HepG2 (cell line): ENCODE results near the gene CFAP43. TPM values are rescaled to one million over a fixed set of nuclear protein-coding genes. Genes with fewer than 3 reads are reported as not detected.

ENCODE experiments used
- AKAP8 ChIP-seq: sonication (generic); formaldehyde crosslinking; IDR thresholded peaks from 2 replicates; pipeline ENCODE4 v1.5.1; 2020; ENCODE audit warnings: mild to moderate bottlenecking, missing genetic modification reagents
- ARID4A ChIP-seq: sonication (generic); formaldehyde crosslinking; IDR thresholded peaks from 2 replicates; pipeline ENCODE4 v1.5.0; 2020; ENCODE audit warnings: mild to moderate bottlenecking, missing genetic modification reagents, borderline replicate concordance
- ATF1 ChIP-seq: IDR thresholded peaks from 2 replicates; pipeline ENCODE4 v1.6.1; 2016; ENCODE audit warnings: mild to moderate bottlenecking, control low read depth
- ATF5 ChIP-seq: sonication (generic); formaldehyde crosslinking; IDR thresholded peaks from 2 replicates; pipeline ENCODE4 v1.4.0; 2020; ENCODE audit warnings: mild to moderate bottlenecking, low read depth, missing genetic modification reagents
- GATAD2A ChIP-seq: IDR thresholded peaks from 2 replicates; pipeline ENCODE4 v1.6.1; 2016
- IRF9 ChIP-seq: sonication (generic); formaldehyde crosslinking; IDR thresholded peaks from 2 replicates; pipeline ENCODE4 v1.8.0; 2022; ENCODE audit warnings: missing genetic modification reagents, mild to moderate bottlenecking, borderline replicate concordance
- POLR2G ChIP-seq: fragments of 200-400 bp; formaldehyde crosslinking; IDR thresholded peaks from 2 replicates; pipeline ENCODE4 v1.6.1; 2018; ENCODE audit warnings: mild to moderate bottlenecking, low read depth, low read length, moderate library complexity
- RCOR2 ChIP-seq: IDR thresholded peaks from 2 replicates; pipeline ENCODE4 v1.6.1; 2016; ENCODE audit warnings: missing biosample characterization, missing genetic modification reagents
- STAG1 ChIP-seq: sonication (generic); formaldehyde crosslinking; IDR thresholded peaks from 2 replicates; pipeline ENCODE4 v1.4.0; 2020; ENCODE audit warnings: missing genetic modification reagents
- STAT5B ChIP-seq: sonication (generic); formaldehyde crosslinking; IDR thresholded peaks from 2 replicates; pipeline ENCODE4 v1.4.0; 2020; ENCODE audit warnings: missing genetic modification reagents
- UBTF ChIP-seq: sonication (generic); formaldehyde crosslinking; IDR thresholded peaks from 2 replicates; pipeline ENCODE4 v1.4.0; 2020; ENCODE audit warnings: mild to moderate bottlenecking, missing genetic modification reagents
- ZNF136 ChIP-seq: sonication (generic); formaldehyde crosslinking; IDR thresholded peaks from 2 replicates; pipeline ENCODE4 v1.8.1; 2022; ENCODE audit warnings: low read depth, mild to moderate bottlenecking, moderate library complexity, missing genetic modification reagents
- ZNF160 ChIP-seq: sonication (generic); formaldehyde crosslinking; IDR thresholded peaks from 2 replicates; pipeline ENCODE4 v1.8.0; 2022; ENCODE audit warnings: mild to moderate bottlenecking, inconsistent platforms, missing genetic modification reagents
- ZNF280B ChIP-seq: sonication (generic); formaldehyde crosslinking; IDR thresholded peaks from 2 replicates; pipeline ENCODE4 v1.5.0; 2020; ENCODE audit warnings: missing genetic modification reagents, mild to moderate bottlenecking, borderline replicate concordance
- ZNF639 ChIP-seq: conservative IDR thresholded peaks from 2 replicates; pipeline ENCODE4 v1.6.1; 2018; ENCODE audit warnings: missing genetic modification reagents
- ZNF768 ChIP-seq: sonication (generic); formaldehyde crosslinking; IDR thresholded peaks from 2 replicates; pipeline ENCODE4 v1.4.0; 2020; ENCODE audit warnings: missing genetic modification reagents
- ZSCAN20 ChIP-seq: sonication (generic); formaldehyde crosslinking; IDR thresholded peaks from 2 replicates; pipeline ENCODE4 v1.4.0; 2020; ENCODE audit warnings: missing genetic modification reagents, mild to moderate bottlenecking, borderline replicate concordance
- polyA plus RNA-seq, 8 experiments: library from polyadenylated mRNA; depleted of rRNA in 3 of 8; stranded (reverse) in 7 of 8; unstranded in 1 of 8; fragments of >200 nt; fragmentation: Illumina TruSeq in 4 of 8; extraction: Trizol in 4 of 8; gene quantifications; 2 replicates each; pipeline versions ENCODE4 v1.2.1 to v1.2.3, GENCODE V29; 2011 to 2016; ENCODE audit warnings: low read depth in 4 of 8, missing spikeins in 1 of 8, mixed read lengths in 1 of 8; ENCODE audit not compliant: insufficient read depth in 1 of 8
- total RNA-seq, 5 experiments: library from RNA; depleted of rRNA; stranded (reverse); fragments of >200 nt; fragmentation: Illumina TruSeq; extraction: Trizol; gene quantifications; 2 replicates each; pipeline ENCODE4 v1.2.3, GENCODE V29; 2016; ENCODE audit warnings: low read depth in 1 of 5

Gene CFAP43
- total and polyA plus RNA-seq, 2 of the 13 experiments (the other 11 are each of a cell fraction or from before 2014, with no cell fraction given), result 0.24 to 0.38 TPM

- peak; percentile 77 for TF ChIP-seq UBTF (CRISPR knock-in tag)
- TF ChIP-seq POLR2G, result peak; percentile 81
- TF ChIP-seq ZNF160 (CRISPR knock-in tag), result 0 out of 2 replicates have a peak, but pooled peaks have one; percentile 15
- TF ChIP-seq ZNF639, result no peak
- TF ChIP-seq ZNF136 (CRISPR knock-in tag), result no peak
- TF ChIP-seq STAT5B (CRISPR knock-in tag), result no peak
- no peak for TF ChIP-seq ZSCAN20 (CRISPR knock-in tag)
- peak; percentile 24; the same call in 1 of the 2 replicates for TF ChIP-seq ZNF768 (CRISPR knock-in tag)
- no peak for TF ChIP-seq ATF5 (CRISPR knock-in tag)
- TF ChIP-seq ATF1 (CRISPR knock-in tag), result no peak
- peak; percentile 38; the same call in 1 of the 2 replicates for TF ChIP-seq GATAD2A
- TF ChIP-seq STAG1 (CRISPR knock-in tag), result no peak
- peak; percentile 49; the same call in 1 of the 2 replicates for TF ChIP-seq ARID4A (CRISPR knock-in tag)
- no peak for TF ChIP-seq AKAP8 (CRISPR knock-in tag)
- TF ChIP-seq RCOR2 (CRISPR knock-in tag), result peak; percentile 6; the same call in 1 of the 2 replicates
- TF ChIP-seq ZNF280B, result peak; percentile 86
- 0 out of 2 replicates have a peak, but pooled peaks have one; percentile 40 for TF ChIP-seq IRF9 (CRISPR knock-in tag)
Observed at GRCh38 chr10:104254493-104255310, 22.5 kb upstream of the CFAP43 start, which contains the start of gene GSTO1 (continued).
